Forelimb muscle (tissue), 1 donor: ENCODE measurements around the gene GIGYF2. TPM values are rescaled to one million over a fixed set of nuclear protein-coding genes. Genes with fewer than 3 reads are reported as not detected.

Source experiments
- DNase-seq: peaks from one replicate; pipeline ENCODE4 v3.0.0-alpha.2; 2013; ENCODE audit warnings: low read depth
- polyA plus RNA-seq: library from polyadenylated mRNA; unstranded; fragments of 120-200 nt; gene quantifications from one replicate; pipeline ENCODE4 v1.2.1, GENCODE V29; 2013; ENCODE audit not compliant: insufficient read length

GIGYF2 gene
- polyA plus RNA-seq, 1 donor: 39.0 TPM

GRCh38 chr2:232861353-232861752, 164.2 kb downstream of the GIGYF2 start:
- DNase-seq: no peak

DNA sequence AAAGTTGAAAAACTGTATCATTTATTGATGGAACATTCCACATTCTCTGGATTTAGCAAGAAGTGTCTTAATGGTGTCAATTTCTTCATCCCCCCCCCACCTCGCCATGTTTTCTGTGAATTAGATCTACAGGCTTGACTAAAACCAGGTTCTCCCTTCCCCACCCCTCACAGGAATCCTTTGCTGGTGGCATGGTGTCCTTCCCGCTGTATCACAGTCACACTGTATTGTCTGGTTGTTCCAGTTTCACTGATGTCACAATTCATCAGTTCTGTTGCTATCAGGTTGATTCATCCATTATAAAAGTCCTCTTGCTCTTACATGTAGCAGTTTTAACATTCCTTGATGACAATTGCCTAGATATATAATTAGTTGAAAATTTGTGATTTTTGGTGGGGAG, 166.9 kb downstream of the GIGYF2 start:
- DNase-seq: no peak

DNA sequence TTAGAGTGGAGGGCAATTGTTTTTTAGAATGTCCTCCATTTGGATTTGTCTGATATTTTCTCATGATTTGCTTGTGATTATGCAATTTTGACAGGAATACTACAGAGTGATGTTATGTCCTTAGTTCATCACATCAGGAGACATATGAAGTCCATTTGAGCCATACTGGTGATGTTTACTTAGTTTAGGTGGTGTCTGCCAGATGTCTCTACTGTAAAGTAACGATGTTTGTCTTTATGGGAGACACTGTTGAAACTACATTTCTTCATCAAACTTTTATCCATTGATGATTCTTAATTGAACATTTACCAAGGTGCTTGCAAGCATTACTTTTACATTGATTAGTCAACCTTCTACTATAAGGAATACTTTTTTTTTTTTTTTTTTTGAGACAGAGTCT, 168.0 kb downstream of the GIGYF2 start:
- DNase-seq: no peak

DNA sequence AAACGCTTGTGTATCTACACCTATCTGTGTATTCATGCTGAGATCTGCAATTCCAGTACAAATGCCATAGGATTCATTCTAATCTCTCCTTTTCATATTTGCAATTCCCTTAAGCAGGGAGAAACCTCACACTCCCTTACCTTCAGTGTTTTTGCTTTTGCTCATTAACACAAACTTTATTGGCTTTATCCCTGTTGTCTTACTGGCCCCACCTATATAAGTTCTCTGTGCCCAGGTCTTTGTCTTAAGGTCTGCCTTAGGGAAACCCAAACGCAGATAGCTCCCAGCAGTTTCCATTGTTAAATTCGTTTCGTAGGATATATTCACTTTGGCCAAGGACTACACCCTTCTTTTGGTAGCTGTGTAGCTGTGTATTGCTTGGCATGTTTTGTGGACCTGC, 169.0 kb downstream of the GIGYF2 start:
- no peak for DNase-seq

DNA sequence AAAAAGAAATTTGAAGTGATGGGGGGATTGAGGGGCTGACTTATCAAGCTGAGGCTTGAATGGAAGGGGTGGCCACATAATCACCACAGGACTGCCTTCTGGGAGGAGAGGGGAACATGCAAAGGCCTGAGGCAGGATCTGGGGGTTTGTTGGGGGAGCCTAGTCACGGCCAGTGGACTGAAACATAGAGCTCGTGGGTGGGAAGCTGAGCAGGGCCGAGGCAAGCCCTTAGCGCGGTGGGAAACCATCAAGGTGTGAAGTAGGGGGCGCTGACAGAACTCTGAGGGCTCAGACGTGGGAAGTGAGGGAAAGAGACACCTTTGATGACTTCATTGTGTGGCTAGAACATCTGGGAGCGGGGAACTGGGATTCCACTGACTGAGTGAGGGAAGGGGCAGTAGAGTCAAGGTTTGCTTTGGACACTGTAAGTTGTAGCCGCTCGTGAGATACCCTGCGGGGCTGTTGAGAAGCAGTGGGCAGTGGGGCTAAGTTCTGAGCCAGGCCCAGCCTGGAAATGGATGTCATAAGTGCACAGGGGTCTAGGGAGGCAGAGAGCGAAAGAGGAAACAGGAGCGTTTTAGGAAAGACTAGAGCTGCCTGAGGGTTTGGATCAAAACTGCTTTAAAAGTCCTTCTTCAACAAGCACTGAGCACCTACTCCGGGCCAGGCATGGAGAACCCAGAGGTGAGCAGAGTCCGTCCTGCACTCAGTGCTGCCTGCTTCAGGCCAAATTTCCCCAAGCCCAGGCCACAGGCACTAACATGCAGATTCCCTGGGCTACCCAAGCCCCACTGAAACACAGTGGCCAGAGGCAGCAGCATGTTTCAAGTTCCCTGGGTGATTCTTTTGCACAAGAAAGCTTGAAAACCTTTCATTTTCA, 172.2 kb downstream of the GIGYF2 start:
- no peak for DNase-seq

DNA sequence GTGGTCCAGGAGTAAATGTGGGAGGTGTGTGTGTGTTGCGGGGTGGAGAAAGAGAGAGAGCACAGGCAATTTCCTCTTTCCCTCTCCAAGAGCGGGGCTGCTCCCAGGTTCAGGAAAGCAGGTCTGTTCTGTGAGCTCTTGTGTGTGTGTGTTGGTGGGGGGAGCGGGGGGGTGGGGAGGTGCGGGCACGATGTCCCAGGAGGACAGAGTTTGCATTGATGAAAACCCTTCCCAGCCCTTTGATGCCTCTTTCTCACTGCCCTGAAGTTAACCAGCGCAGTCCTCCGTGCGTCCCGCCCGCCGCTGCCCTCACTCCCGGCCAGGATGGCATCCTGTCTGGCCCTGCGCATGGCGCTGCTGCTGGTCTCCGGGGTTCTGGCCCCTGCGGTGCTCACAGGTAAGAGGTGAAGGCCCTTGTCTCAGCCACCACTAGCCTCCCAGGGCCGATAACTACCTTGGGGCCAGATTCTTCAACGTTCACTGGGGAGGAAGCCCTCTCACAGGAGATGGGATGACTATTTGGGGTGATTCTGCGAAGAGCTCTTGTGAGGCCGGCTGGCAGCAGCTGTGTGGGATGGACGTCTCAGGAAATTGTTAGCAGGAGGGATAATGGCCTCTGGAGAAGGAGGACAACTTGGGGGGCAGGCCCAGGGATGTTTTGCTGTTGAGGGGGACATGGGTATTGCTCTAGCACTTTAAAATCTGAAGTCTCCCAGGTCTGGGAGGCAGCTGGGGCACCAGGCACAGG, 173.1 kb downstream of the GIGYF2 start, which contains the start of gene SNORC:
Gene SNORC, plus strand, starts transcription at position 247 of the 748 bp plus-strand sequence. Its CDS starts 78 bp downstream, at position 325.
- no peak for DNase-seq

DNA sequence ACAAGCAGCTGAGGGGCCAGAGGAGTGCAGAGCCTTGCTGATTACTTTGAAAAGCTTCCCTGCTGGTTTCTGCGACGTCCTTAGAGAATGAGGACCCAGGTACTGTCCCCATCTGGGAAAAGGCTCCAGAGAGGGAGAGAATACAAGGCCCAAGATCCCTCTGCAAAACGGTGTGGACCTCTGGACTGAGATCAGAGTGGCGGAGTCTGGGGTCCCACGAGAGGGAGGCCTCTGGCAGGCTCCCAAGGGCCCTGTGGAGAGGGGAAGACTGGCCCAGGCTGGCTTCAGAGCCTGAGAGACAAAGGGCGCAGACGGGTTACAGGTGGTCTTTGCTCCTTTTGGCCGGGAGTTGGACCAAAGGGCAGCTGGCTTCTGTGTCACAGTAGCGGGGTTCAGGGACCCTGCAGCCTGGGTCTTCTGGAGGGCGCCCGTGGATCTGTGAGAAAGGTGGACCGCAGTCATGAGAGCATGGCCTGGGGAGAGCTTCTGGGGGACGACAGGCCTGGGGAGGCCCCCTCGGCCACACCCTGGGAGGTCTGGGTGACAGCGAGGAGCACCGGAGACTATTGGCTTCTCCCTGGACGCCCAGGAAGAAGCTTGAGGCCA, 173.7 kb downstream of the GIGYF2 start:
- DNase-seq: no peak

GRCh38 chr2:232871418-232871834, 174.3 kb downstream of the GIGYF2 start:
- no peak for DNase-seq

GRCh38 chr2:232871835-232872736, 175.0 kb downstream of the GIGYF2 start:
- DNase-seq: no peak

- DNase-seq: no peak
Observed at GRCh38 chr2:232872826-232873225, 175.7 kb downstream of the GIGYF2 start.

DNA sequence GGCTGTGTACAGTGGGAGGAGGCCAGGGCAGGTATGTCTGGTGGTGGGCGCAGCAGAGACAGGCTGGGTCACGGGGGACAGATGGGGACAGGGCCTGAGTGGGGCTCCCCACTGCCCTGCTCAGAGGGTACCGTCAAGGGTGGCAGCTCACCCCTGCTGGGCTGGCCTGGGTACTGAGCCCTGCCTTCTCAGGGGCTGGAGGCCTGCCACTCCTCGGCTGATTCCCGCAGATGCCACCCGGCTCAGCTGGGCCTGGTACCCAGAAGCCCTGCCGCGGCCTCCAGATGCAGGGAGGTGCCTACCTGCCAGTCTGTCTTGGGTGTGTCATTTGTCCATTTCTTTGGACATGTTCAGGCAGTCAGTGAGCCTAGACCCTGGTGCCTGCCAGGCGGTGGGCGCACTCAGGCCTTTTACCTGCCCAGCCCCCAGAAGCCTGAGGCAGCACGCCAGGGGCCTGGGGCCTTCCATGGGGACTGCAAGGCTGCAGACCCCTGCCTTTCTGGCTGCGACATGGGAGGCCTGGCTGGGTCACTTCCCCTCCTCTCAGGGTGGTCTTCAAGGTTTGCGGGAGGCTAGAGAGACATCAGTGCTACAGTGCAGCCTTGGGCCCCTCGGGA, 176.3 kb downstream of the GIGYF2 start:
- no peak for DNase-seq

DNA sequence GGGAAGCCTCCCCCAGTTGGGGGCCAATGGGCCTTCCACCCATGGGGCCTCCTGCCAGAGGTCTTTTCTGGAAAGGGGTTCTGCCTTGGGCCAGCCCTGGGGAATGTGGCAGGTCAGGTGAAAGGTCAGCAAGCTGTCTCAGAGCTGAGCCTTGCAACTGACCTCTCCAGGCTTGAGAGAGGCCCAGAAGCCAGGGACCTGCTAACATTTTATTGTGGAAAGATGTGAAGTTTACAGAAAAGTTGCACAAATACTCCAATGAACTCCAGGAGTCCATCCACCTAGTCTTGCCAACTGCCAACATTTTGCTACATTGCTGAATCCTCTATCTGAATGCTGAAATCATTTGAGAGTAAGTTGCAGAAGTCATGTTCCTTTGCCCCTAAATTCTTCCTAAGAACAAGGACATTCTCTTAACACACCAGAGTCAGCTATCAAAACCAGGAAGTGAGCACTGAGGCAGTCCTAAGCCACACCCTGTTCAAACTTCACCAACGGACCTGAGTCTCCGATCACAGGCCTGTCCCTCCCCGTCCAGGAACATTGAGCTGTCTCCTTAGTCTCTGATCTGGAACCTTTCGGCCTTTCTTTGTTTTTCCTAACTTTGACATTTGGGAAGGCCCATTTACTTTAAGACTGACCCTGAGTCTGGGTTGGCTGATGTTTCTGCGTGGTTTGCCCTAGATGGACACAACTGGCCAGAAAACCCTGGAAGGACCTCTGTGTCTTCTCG, 176.9 kb downstream of the GIGYF2 start:
- DNase-seq: no peak

- no peak for DNase-seq
Observed at GRCh38 chr2:232874677-232875223, 177.6 kb downstream of the GIGYF2 start.

DNA sequence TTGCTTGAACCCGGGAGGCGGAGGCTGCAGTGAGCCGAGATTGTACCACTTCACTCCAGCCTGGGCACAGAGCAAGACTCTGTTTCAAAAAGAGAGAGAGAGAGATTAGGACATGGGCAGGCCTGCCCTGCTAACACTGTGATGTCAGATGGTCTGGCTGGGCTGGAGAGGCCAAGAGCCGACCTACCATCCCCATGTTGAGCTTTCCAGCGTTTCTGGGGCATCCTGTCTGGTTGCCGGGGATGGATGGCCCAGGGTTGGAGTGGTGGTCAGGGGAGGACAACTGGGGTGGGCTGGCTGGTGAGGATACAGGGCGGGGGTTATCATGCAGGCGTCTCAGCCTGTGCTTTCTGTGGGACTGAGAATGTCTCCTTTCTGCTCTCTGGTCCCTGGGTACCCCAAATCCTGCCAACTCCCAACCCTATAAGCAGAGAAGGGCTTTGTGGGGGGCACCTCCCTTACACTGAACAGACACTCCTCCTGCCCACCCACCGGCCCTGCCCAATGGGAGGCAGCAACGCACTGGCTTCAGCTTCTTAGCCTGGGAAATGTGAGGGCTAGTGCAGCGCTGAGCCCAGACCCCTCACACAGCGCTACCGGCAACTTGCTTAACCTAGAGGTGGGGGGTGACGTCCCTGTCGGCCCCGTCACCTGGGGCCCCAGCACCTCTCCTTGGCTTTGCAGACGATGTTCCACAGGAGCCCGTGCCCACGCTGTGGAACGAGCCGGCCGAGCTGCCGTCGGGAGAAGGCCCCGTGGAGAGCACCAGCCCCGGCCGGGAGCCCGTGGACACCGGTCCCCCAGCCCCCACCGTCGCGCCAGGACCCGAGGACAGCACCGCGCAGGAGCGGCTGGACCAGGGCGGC, 178.4 kb downstream of the GIGYF2 start:
- no peak for DNase-seq

- no peak for DNase-seq
Observed at GRCh38 chr2:232876161-232876977, 179.2 kb downstream of the GIGYF2 start.

DNA sequence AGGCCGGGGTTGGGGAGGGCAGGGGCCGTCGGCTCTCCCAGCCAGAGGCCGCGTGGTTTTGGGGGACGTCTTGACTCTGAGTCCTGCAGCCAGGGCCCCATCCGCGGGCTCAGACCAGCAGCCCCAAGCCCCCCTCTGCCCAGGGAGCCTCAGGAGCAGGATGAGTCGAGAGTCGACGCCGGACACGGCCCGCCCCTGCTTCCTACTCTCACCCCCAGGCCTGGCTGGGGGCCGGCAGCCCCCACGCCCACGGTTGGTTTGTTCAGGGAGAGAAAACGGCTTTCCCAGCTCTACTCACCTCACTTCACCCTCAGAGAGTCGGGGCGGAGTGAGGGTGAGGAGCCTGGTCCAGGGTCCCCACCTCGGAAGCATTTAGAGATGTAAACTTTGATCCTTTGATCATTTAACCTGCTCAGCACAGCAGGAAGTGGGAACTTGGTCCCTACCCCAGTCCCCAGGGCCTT, 179.9 kb downstream of the GIGYF2 start:
- DNase-seq: no peak

GRCh38 chr2:232877940-232878511, 180.9 kb downstream of the GIGYF2 start:
- DNase-seq: no peak
